Measurements from ENCODE around the gene ADD3. TPM values are rescaled to one million over a fixed set of nuclear protein-coding genes. Genes with fewer than 3 reads are reported as not detected.

ADD3 gene
- total and polyA plus RNA-seq, 2 of the 13 experiments (the other 11 are each of a cell fraction or from before 2014, with no cell fraction given): 44.7 to 57.5 TPM

- H3K79me2 ChIP-seq (ENCODE audit: insufficient read depth, low read length): no peaks in the 10 kb centered on the region
- in situ Hi-C loops (cut with HindIII; ENCODE audit: extremely low pct_ligation_motif_present, low pct_unique_long_range_greater_than_20kb): no loop called here
- POLR2A ChIA-PET: no interaction called here
- CTCF ChIA-PET (ENCODE audit: low intra/inter-chr PET ratio, low total read pairs): no interaction called here
- H3K9me3 ChIP-seq (ENCODE audit: low read length): no peaks in the 10 kb centered on the region
- FAIRE-seq (no peak), ATAC-seq (no peak), DNase-seq (ENCODE audit: low spot score) (no peak)
- no peak for TF ChIP-seq ZNF678 (CRISPR knock-in tag; IDR thresholded peaks at IDR 0.05)
- TF ChIP-seq MATR3 (CRISPR knock-in tag; IDR thresholded peaks at IDR 0.05): no peak
- TF ChIP-seq CEBPG (CRISPR knock-in tag; IDR thresholded peaks at IDR 0.05): no peak
- TF ChIP-seq ZFY (CRISPR knock-in tag; IDR thresholded peaks at IDR 0.05): no peak
- TF ChIP-seq ZNF496 (CRISPR knock-in tag; IDR thresholded peaks at IDR 0.05; ENCODE audit: insufficient replicate concordance): no peak
- TF ChIP-seq TAF15 (IDR thresholded peaks at IDR 0.05; ENCODE audit: low read depth, low read length, poor library complexity, severe bottlenecking): no peak
- TF ChIP-seq SP5 (CRISPR knock-in tag; IDR thresholded peaks at IDR 0.05; ENCODE audit: borderline replicate concordance, low read depth): no peak
- TF ChIP-seq HMGA1 (CRISPR knock-in tag; conservative IDR thresholded peaks at IDR 0.05): no peak
- TF ChIP-seq GMEB2 (CRISPR knock-in tag; IDR thresholded peaks at IDR 0.05; ENCODE audit: low read depth): no peak
- TF ChIP-seq EZH2 (conservative IDR thresholded peaks at IDR 0.05; ENCODE audit: low read depth, low read length): no peak
- no peak for TF ChIP-seq NR2F2 (IDR thresholded peaks at IDR 0.05; ENCODE audit: borderline replicate concordance, low read depth)
- TF ChIP-seq MXD1 (CRISPR knock-in tag; IDR thresholded peaks at IDR 0.05): no peak
- TF ChIP-seq ZNF781 (CRISPR knock-in tag; IDR thresholded peaks at IDR 0.05; ENCODE audit: borderline replicate concordance, not compliant biosample characterization): no peak
- no peak for TF ChIP-seq PHF8 (CRISPR knock-in tag; IDR thresholded peaks at IDR 0.05)
- no peak for TF ChIP-seq RELA (CRISPR knock-in tag; IDR thresholded peaks at IDR 0.05)
- TF ChIP-seq DRAP1 (CRISPR knock-in tag; IDR thresholded peaks at IDR 0.05): no peak
- no peak for TF ChIP-seq FOXC1 (CRISPR knock-in tag; IDR thresholded peaks at IDR 0.05; ENCODE audit: borderline replicate concordance)
- no peak for TF ChIP-seq AGO1 (IDR thresholded peaks at IDR 0.05; ENCODE audit: low read depth, low read length, poor library complexity, severe bottlenecking)
- BruUV-seq (replicated peaks): no TSS peak
- H3K36me3 ChIP-seq (replicated peaks in 1 of 2; ENCODE audit: control insufficient read depth in 1 of 2, insufficient read depth in 2 of 2, low read length in 2 of 2): no peaks in the 10 kb centered on the region
- peaks cover 11% of the 10 kb centered on the region; the same call in 1 of the 2 replicates for H3K4me1 ChIP-seq (ENCODE audit: insufficient read depth, low read length)
- no peak overlapping the region for H3K4me2 ChIP-seq (ENCODE audit: low read depth, low read length)
- no peak overlapping the region for H3K9ac ChIP-seq (ENCODE audit: insufficient read depth, low read depth, low read length)
- no peak overlapping the region for H3K27ac ChIP-seq (ENCODE audit: extremely low read length, insufficient read depth, low read length)
- no peaks in the 10 kb centered on the region for H3K27me3 ChIP-seq (ENCODE audit: control insufficient read depth in 1 of 2, insufficient read depth in 2 of 2, low read length in 2 of 2)
- WGBS (ENCODE audit: low lambda C conversion rate): 89% methylated on average over 8 of the region's 8 CpGs
- intact Hi-C loops (cut with micrococcal nuclease; ENCODE audit: unreplicated experiment): loop anchor here (5.0 to 10.0 kb wide), 2 partner anchors 155 to 307 kb away; no protein-coding TSS in a partner anchor
- no peak overlapping the region for H2AFZ ChIP-seq (ENCODE audit: low read length)
- H3K4me3 ChIP-seq (replicated peaks in 1 of 3; ENCODE audit: insufficient read depth in 1 of 3, low read depth in 2 of 3, low read length in 3 of 3): no peak overlapping the region
- no peaks in the 10 kb centered on the region for H4K20me1 ChIP-seq (ENCODE audit: insufficient read depth, low read length)
Measured at GRCh38 chr10:109959259-109960145, 48.3 kb upstream of the ADD3 start.

Measured in HepG2 (cell line).